HG03558 (cell line): Measurements from ENCODE around the gene MYBPH.

Experiments used
- ATAC-seq: cut with Tn5 transposase; IDR thresholded peaks from one replicate; pipeline ENCODE4 v1.9.1; 2021; ENCODE audit warnings: moderate number of reproducible peaks; ENCODE audit not compliant: unreplicated experiment; ENCODE audit errors: extremely low read depth

The MYBPH gene, protein sequence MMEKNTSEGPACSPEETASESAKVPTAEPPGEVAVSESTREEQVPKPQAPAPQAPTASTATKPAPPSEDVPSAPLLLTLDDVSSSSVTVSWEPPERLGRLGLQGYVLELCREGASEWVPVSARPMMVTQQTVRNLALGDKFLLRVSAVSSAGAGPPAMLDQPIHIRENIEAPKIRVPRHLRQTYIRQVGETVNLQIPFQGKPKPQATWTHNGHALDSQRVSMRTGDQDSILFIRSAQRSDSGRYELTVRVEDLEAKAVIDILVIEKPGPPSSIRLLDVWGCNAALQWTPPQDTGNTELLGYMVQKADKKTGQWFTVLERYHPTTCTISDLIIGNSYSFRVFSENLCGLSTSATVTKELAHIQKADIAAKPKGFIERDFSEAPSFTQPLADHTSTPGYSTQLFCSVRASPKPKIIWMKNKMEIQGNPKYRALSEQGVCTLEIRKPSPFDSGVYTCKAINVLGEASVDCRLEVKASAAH

DNA sequence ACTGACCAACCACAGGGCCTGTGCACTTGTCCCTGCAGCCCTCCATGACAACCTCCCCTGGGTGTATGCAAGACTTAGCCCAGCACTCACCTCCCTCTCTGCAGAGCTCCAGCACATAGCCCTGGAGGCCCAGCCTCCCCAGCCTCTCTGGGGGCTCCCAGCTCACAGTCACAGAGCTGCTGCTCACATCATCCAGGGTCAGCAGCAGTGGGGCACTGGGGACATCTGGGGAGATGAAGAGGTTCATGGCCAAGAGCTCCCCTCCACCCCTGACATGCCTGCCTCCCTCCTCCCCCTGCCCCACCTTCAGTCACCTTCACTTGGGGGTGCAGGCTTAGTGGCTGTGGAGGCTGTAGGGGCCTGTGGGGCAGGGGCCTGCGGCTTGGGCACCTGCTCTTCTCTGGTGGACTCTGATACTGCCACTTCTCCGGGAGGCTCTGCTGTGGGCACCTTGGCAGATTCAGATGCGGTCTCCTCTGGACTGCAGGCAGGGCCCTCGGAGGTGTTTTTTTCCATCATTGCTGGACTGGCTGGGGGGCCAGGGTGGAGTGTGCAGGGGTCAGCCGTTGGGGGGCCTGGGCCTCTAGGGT is at the start of gene MYBPH:
MYBPH (minus strand) TSS at position 590 of the 590 bp plus-strand sequence; CDS start at position 519, 71 bp downstream.
- no peak for ATAC-seq

GRCh38 chr1:203225071-203225470 is 49.4 kb upstream of the MYBPH start:
- ATAC-seq: no peak

DNA sequence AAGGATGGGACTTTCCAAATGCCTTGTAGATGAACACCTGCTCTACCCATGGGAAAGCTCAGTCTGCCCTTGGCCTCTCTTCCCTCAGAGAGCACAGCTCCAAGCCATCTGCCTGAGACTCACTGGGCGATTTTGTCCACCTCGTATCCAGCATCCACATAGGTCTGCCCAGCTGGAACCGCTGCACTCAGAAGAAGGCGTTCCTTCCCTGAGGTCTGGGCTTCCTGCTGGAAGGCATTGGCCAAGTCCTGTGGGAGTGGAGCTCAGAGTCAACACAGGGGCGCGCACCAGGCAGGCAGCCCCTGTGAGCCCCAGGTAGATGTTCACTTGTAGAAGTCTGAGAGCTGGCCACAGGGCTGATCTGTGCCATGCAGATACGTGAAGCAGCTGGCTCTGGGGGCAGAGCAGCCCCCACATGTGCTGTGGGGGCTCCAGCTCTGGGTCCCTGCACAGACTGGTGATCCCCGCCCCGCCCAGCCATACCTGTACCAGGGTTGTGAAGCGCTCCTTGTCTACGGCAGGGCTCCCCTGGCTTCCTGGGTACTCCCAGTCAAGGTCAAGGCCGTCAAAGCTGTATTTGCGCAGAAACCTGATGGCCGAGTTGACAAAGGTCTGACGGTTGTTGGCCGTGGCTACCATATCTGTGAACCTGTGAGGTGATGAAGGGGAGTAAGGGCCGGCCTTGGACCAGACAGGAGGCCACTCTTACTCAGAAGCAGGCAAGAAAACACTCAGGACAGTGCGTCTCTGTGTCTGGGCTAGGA is 47.6 kb upstream of the MYBPH start:
- no peak for ATAC-seq

DNA sequence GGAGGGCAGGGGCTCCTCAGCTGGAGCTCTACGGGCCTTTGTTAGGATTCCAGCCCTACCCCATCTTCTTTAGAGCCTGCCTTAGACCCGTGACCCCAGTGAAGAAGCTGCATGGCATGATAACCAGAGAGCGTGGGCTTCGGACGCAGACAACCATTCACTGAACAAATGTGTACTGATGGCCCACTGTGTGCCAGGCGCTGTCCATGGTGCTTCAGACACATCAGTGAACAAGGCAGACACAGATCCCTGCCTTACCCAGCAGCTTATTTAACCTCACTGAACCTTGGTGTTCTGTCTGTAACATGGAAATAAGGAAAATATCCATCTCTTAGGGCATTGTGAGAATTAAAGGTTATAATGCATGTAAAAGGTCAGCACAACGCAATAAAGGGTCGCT is 44.3 kb upstream of the MYBPH start:
- no peak for ATAC-seq

GRCh38 chr1:203219171-203219570 is 43.5 kb upstream of the MYBPH start:
- ATAC-seq: no peak

DNA sequence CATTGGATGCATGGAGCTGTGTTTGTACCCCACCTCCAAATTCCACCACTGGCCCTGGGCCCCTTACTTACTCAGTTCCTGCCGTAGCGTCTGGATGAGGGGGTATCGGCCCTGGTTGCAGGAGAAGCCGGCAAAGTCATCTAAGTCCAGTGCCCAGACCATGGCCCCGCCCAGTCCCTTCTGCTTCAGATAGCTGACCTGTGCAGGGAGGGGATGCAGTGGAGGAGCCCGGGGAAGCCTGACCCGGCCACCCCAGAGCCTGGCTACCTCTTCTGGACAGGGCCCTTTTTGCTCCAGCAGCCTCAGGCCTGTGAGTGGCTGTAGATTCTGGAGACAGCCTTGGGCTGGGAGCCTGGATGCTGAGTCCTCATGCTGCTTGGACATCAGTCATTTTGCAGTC is 42.0 kb upstream of the MYBPH start:
- no peak for ATAC-seq

GRCh38 chr1:203217139-203217655 is 41.6 kb upstream of the MYBPH start:
- ATAC-seq: no peak

GRCh38 chr1:203216274-203217138 is 40.9 kb upstream of the MYBPH start:
- ATAC-seq: no peak

DNA sequence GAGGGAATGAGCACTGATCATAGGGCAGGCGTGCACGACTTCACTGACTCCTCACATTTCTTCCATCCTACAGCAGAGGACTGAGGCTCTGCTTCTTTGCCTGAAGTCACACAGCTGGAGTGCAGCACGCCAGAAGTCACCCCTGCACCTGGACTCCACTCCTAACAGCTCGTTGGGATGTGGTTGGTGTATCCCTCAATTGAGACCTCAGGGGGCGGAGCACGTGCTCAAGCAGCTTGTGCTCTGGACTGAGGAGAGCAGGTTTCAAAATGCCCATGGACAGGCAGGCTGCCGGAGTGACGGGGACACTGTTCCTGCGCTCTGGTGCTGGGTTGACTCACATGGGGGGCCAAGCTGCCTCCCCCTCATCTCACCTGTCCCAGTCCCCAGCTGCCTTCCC is 39.9 kb upstream of the MYBPH start:
- ATAC-seq: no peak

- ATAC-seq: no peak
Measured at GRCh38 chr1:203214871-203215270, 39.2 kb upstream of the MYBPH start.

DNA sequence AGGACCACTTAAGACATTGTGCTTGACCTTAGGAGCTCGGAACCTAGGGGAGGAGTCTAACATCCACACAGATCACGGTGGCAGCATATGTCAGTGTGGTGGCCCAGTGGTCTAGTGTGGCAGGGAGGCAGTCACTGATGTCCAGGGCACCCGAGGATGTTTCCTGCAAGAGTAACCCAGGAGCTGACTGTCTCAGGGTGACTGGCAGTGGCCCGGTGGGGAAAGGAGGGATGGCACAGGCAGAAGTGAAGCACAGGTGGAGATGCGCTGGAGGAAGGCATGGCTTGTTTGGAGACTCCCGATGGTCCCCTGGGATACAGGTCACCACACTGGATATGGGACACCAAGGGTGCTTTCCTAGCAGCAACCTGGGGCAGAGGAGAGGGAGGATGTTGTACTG is 37.5 kb upstream of the MYBPH start:
- no peak for ATAC-seq

GRCh38 chr1:203211812-203212211 is 36.2 kb upstream of the MYBPH start:
- no peak for ATAC-seq

DNA sequence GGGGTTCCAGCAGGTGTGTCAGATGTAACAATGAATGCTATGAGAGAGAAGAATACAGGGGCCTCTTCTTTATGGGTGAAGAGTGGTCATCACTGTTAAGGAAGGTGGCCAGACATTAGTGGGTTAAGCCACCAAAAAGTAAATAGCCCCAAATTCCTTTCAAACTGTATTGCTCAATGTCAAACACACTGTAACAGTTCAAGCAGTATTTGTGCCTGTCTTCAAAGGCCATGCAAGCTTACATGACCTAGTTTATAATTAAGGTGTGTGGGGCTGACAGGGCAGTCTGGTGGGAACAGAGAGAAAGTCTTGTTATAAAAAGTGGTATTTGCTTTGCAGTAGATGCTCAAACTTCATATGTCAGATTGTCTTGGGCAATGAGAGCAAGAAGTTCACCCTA is 35.4 kb upstream of the MYBPH start:
- ATAC-seq: no peak

DNA sequence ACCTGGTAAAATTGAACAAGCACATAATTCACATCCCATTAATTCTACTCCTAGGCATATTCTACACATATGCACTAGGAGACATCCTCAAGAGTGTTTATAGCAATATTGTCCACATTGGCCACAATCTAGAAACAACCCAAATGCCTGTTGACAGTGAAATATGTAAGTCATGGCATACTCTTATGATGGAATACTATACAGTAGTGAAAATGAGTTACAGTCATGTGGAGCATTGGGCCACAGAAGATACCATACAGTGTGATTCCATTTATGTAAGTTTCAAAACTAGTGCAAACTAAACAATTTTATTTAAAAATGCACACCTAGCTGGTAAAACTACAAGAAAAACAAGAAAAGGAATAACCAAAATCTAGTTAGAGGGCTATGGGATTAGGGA is 34.7 kb upstream of the MYBPH start:
- ATAC-seq: no peak

DNA sequence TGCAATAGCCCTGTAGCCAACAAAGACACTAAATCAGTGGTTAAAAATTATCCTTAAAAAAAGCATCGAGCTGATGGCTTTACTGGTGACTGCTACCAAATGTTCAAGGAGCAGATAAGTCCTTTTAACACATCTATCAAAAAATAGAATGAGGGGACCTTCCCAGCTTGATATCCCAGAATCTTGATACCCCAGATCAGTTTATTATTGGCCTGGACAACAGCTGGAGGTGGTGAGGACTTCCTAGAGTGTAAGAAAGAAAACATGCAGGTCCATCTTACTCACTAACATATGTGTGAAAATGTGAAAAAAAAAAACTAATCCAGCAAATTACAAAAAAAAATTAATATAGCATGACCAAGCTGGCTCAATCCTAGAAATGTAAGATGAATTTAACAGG is 32.6 kb upstream of the MYBPH start:
- no peak for ATAC-seq

DNA sequence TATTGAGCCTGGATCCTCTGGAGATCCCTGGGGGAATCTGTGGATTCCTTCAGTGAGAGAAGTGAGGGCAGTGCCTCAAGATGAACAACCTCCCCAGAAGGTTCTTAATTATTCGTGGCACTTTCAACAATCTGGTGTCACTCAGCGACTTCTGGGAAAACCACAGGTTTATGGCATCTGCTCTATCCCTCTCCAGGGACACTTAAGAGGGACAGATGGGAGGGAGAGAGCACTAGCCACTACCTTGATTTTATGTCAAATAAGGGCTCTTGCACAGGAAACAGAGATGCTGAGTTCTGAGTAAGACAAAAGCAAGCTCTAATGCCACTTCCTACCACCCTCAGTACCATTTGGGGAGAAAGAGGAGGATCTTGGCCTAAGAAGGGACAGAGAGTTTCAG is 32.1 kb upstream of the MYBPH start:
- no peak for ATAC-seq

- no peak for ATAC-seq
Measured at GRCh38 chr1:203206129-203206687, 30.6 kb upstream of the MYBPH start.

DNA sequence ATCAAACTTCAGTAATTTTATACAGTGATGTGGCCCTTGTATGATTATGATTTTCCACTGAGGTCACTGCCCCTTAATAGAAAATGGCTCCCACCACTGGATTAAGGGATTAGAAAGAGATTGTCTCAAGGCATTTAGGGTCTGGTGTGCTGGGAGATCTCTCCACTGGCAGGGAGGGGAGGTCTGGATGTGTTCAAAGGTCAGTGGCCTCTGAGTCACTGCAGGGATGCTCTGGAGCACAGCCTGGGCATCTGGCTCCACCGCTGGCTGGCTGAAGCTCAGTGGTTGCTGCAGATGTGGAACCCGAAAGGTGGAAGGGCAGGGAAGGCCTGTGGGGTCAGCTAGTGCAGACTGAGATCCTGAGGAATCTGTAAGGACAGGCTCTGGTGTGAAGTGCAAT is 29.1 kb upstream of the MYBPH start:
- ATAC-seq: no peak

DNA sequence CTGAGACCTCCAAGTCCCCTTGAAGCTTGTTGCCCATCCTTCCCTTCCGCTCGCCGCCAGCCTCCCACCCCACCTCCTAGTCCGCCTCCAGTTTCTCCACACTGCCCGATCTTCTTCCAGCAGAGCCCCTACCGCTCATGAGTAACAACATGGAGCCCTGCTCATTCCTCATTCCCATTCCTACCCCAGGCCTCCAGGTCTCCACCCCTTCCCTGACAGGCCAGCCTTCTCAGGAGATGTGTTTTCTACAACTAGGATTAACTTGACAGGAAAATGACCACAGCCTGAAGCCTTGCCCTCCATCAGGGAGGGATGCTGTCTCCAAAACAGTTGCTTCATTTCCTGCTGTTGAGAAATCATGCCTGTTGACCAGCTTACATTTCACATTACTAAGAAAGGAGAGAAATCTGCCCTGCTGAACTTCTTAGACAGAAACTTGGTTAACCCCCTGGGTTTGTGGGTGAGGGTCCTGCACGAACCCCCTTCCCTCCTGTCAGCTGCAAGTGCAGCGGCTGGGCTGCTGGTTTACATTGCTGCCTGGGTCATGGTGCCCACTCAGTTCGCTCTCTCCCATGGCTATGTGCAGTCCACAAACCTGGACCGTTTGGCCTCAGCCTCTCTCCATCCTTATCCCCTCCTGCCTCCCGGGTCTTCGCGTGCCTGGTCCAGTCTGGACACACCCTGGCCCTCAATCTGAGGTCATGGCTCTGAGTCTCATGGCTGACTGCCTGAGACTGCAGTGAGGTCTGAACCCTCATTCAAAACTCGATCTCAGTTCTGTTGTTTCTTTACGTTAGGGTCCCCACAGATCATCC is 27.0 kb upstream of the MYBPH start:
- no peak for ATAC-seq
